PC-3 (cell line): ENCODE results near the gene ABHD12B. TPM values are rescaled to one million over a fixed set of nuclear protein-coding genes. Genes with fewer than 3 reads are reported as not detected.

Experiments
- ATAC-seq: fragments of 200-7000 bp; cut with Tn5 transposase; 2 replicates; pipeline ENCODE4 v1.9.1; 2020; ENCODE audit warnings: mild to moderate bottlenecking, moderate library complexity
- Bru-seq: library from RNA; stranded (reverse); fragments of 400-500 nt; gene quantifications from one replicate; lab custom pipeline; 2021; lab: Mats Ljungman, UMichigan
- BruChase-seq, 2 experiments: library from RNA; stranded (reverse); fragments of 400-500 nt; gene quantifications; one replicate each; lab custom pipeline; 2021; lab: Mats Ljungman, UMichigan
- BruUV-seq: library from RNA; stranded (reverse); fragments of 400-500 nt; replicated peaks from 2 replicates; lab custom pipeline; 2021; lab: Mats Ljungman, UMichigan
- CTCF ChIA-PET: fragments of 300-600 bp; sonication (Branson Sonifier 250); formaldehyde crosslinking; loops from one replicate; lab custom pipeline; 2022; ENCODE audit warnings: antibody characterized with exemption; lab: Charles Lee
- POLR2A ChIA-PET: fragments of 300-600 bp; sonication (Branson Sonifier 250); formaldehyde crosslinking; loops from one replicate; lab custom pipeline; 2022; ENCODE audit warnings: antibody characterized with exemption; ENCODE audit not compliant: unreplicated experiment; lab: Charles Lee
- DNase-seq: peaks from one replicate; pipeline ENCODE4 v3.0.0-alpha.2; 2015
- H2AFZ ChIP-seq: fragments of 300-600 bp; sonication (generic); 2 replicates; pipeline ENCODE4 v1.6.0; 2016; ENCODE audit warnings: antibody characterized with exemption, low read length
- H3F3A ChIP-seq: fragments of 300-600 bp; sonication (generic); one replicate; pipeline ENCODE4 v1.6.0; 2017; ENCODE audit warnings: antibody characterized with exemption, low read length, control low read depth, mild to moderate bottlenecking; ENCODE audit not compliant: unreplicated experiment
- H3K27ac ChIP-seq: fragments of 300-600 bp; sonication (generic); 2 replicates; pipeline ENCODE4 v1.5.1; 2016; ENCODE audit warnings: mild to moderate bottlenecking, low read length
- H3K27me3 ChIP-seq: fragments of 300-600 bp; sonication (generic); 2 replicates; pipeline ENCODE4 v1.6.1; 2016; ENCODE audit warnings: low read length, mixed read lengths
- H3K36me3 ChIP-seq: fragments of 300-600 bp; sonication (generic); 2 replicates; pipeline ENCODE4 v1.6.1; 2016; ENCODE audit warnings: low read depth, mixed run types, low read length, mixed read lengths
- H3K4me1 ChIP-seq: fragments of 300-600 bp; sonication (generic); 2 replicates; pipeline ENCODE4 v1.5.1; 2016; ENCODE audit warnings: low read length; ENCODE audit not compliant: insufficient read depth
- H3K4me2 ChIP-seq: fragments of 300-600 bp; sonication (generic); 2 replicates; pipeline ENCODE4 v1.6.0; 2016; ENCODE audit warnings: low read length
- H3K4me3 ChIP-seq: fragments of 300-600 bp; sonication (generic); 2 replicates; pipeline ENCODE4 v1.5.1; 2016; ENCODE audit warnings: mild to moderate bottlenecking, low read length, mixed read lengths
- H3K79me2 ChIP-seq: fragments of 300-600 bp; sonication (generic); 2 replicates; pipeline ENCODE4 v1.6.1; 2017; ENCODE audit warnings: low read length, mixed read lengths
- H3K9ac ChIP-seq: fragments of 300-600 bp; sonication (generic); 2 replicates; pipeline ENCODE4 v1.6.0; 2016; ENCODE audit warnings: mild to moderate bottlenecking, low read length
- H3K9me2 ChIP-seq: fragments of 300-600 bp; sonication (generic); replicated peaks from 2 replicates; pipeline ENCODE4 v1.6.1; 2016; ENCODE audit warnings: mixed run types, low read length, mixed read lengths
- H3K9me3 ChIP-seq: fragments of 300-600 bp; sonication (generic); 2 replicates; pipeline ENCODE4 v1.6.1; 2016; ENCODE audit warnings: low read length, mixed read lengths
- H4K20me1 ChIP-seq: fragments of 300-600 bp; sonication (generic); 2 replicates; pipeline ENCODE4 v1.6.1; 2016; ENCODE audit warnings: low read length, mixed read lengths
- CTCF ChIP-seq: fragments of 300-600 bp; sonication (generic); conservative IDR thresholded peaks from 2 replicates; pipeline ENCODE4 v1.5.1; 2017; ENCODE audit warnings: antibody characterized with exemption, low read depth, mild to moderate bottlenecking, low read length
- EZH2 ChIP-seq: fragments of 300-600 bp; sonication (generic); IDR thresholded peaks from one replicate; pipeline ENCODE4 v1.6.1; 2017; ENCODE audit warnings: antibody characterized with exemption, mild to moderate bottlenecking, low read length; ENCODE audit not compliant: unreplicated experiment
- EZH2phosphoT487 ChIP-seq: fragments of 300-600 bp; sonication (generic); IDR thresholded peaks from 2 replicates; pipeline ENCODE4 v1.6.1; 2018; ENCODE audit warnings: mild to moderate bottlenecking, antibody characterized with exemption, low read length, borderline replicate concordance
- intact Hi-C: fragments of 100-400 bp; cut with micrococcal nuclease; formaldehyde crosslinking; loops from 2 replicates; pipeline ENCODE4 v1.9.0; 2023
- long read RNA-seq: library from polyadenylated mRNA; unstranded; transcript quantifications from one replicate; pipeline ENCODE4 v2.0.0, GENCODE V29; 2021; ENCODE audit not compliant: unreplicated experiment
- total RNA-seq: library from RNA; depleted of rRNA; stranded (reverse); fragments of >200 nt; gene quantifications from 2 replicates; pipeline ENCODE4 v1.2.3, GENCODE V29; 2014; rRNA removed

ABHD12B gene, protein sequence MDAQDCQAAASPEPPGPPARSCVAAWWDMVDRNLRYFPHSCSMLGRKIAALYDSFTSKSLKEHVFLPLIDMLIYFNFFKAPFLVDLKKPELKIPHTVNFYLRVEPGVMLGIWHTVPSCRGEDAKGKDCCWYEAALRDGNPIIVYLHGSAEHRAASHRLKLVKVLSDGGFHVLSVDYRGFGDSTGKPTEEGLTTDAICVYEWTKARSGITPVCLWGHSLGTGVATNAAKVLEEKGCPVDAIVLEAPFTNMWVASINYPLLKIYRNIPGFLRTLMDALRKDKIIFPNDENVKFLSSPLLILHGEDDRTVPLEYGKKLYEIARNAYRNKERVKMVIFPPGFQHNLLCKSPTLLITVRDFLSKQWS
- total RNA-seq = not detected in 2 replicates
- Bru-seq, nascent RNA = percentile 13 among the genes with signal in this experiment
- BruChase-seq, experiment 1, labeled RNA remaining after a 6-hour chase = percentile 30 among the genes with signal in this experiment
- BruChase-seq, experiment 2, labeled RNA remaining after a 2-hour chase = percentile 12 among the genes with signal in this experiment
- long read RNA-seq, partial matches to known transcripts = 0 of 5 reads
- long read RNA-seq, other reads (novel, unspliced or antisense) = 5 of 5 reads

- H3K4me3 ChIP-seq = no peak within 1 kb of the TSS
- H3K9me3 ChIP-seq = no peaks in the 10 kb centered on the region
- H3F3A ChIP-seq = no peaks in the 10 kb centered on the region
- no peak for ATAC-seq
- H3K9me2 ChIP-seq = no peaks in the 10 kb centered on the region
- H3K4me2 ChIP-seq = no peak within 1 kb of the TSS
- H3K79me2 ChIP-seq = no peaks in the 10 kb centered on the region
- H3K36me3 ChIP-seq = no peaks in the 10 kb centered on the region
- H3K27ac ChIP-seq = no peak within 1 kb of the TSS
- DNase-seq = no peak
- POLR2A ChIA-PET = no interaction called here
- no peaks in the 10 kb centered on the region for H4K20me1 ChIP-seq
- no peak for TF ChIP-seq EZH2
- TF ChIP-seq CTCF = no peak
- no peak for TF ChIP-seq EZH2phosphoT487
- no peak within 1 kb of the TSS for H3K9ac ChIP-seq
- CTCF ChIA-PET = interaction anchor here (0.9 kb wide), 1 partner anchor 11 kb away, joined by 4 read pairs; no protein-coding TSS in a partner anchor
- intact Hi-C loops = no loop called here
- no peaks in the 10 kb centered on the region for H3K27me3 ChIP-seq
- BruUV-seq = no TSS peak
- H3K4me1 ChIP-seq = peaks cover 8% of the 10 kb centered on the region
- no peak within 1 kb of the TSS for H2AFZ ChIP-seq
Observed at GRCh38 chr14:50871914-50872732, at the start of gene ABHD12B. TSS of gene ABHD12B (plus strand) at chr14:50872053. CDS start at chr14:50872175, 122 bp downstream.

GRCh38 chr14:50822501-50823042 lies 49.3 kb upstream of the ABHD12B start:
- POLR2A ChIA-PET = interaction anchor here (0.6 to 1.1 kb wide), 3 partner anchors 29 to 108 kb away, joined by 3 to 5 read pairs (median 5); no protein-coding TSS in a partner anchor
- no TSS peak for BruUV-seq
- intact Hi-C loops = loop anchor here (2.0 kb wide), 1 partner anchor 22 kb away; no protein-coding TSS in a partner anchor
- no peak overlapping the region for H3K4me2 ChIP-seq
- H3F3A ChIP-seq = no peaks in the 10 kb centered on the region
- H3K4me3 ChIP-seq = no peak overlapping the region
- no peaks in the 10 kb centered on the region for H3K27me3 ChIP-seq
- no peak for DNase-seq
- peaks cover 66% of the 10 kb centered on the region for H3K79me2 ChIP-seq
- no peaks in the 10 kb centered on the region for H3K9me2 ChIP-seq
- H3K9ac ChIP-seq = no peak overlapping the region
- peaks cover 20% of the 10 kb centered on the region for H3K4me1 ChIP-seq
- 0 out of 2 replicates have a peak, but pooled peaks cover 8% of the 10 kb centered on the region for H4K20me1 ChIP-seq
- H3K36me3 ChIP-seq = no peaks in the 10 kb centered on the region; the same call in 1 of the 2 replicates
- no peak overlapping the region for H2AFZ ChIP-seq
- peak; percentile 65 for ATAC-seq
- peak overlapping the region; percentile 9; the same call in 1 of the 2 replicates for H3K27ac ChIP-seq
- TF ChIP-seq EZH2 = no peak
- TF ChIP-seq EZH2phosphoT487 = no peak
- TF ChIP-seq CTCF = no peak
- CTCF ChIA-PET = interaction anchor here (0.5 to 1.4 kb wide), 3 partner anchors 38 to 637 kb away, joined by 3 to 13 read pairs (median 4); no protein-coding TSS in a partner anchor
- H3K9me3 ChIP-seq = no peaks in the 10 kb centered on the region
